Stimulated activated CD4-positive, alpha-beta T cell treated with anti-CD3 and anti-CD28 coated beads, TNF-alpha, amount 100 ng/mL, for 48 hours (primary cell): Measurements from ENCODE around the gene CDHR5.
A peak's percentile ranks its signal among the peaks of the same experiment; 100 is the strongest.
"Not testable (repeated sequence)": the region's sequence is repeated elsewhere in the genome, so short reads cannot be mapped to it uniquely, and the experiment has no call there.

Experiments used
- DNase-seq, 3 donors: peaks; one replicate each; pipeline ENCODE4 v3.0.0-alpha.2; 2020; ENCODE audit warnings: low read depth in 3 of 3

The CDHR5 gene

DNA sequence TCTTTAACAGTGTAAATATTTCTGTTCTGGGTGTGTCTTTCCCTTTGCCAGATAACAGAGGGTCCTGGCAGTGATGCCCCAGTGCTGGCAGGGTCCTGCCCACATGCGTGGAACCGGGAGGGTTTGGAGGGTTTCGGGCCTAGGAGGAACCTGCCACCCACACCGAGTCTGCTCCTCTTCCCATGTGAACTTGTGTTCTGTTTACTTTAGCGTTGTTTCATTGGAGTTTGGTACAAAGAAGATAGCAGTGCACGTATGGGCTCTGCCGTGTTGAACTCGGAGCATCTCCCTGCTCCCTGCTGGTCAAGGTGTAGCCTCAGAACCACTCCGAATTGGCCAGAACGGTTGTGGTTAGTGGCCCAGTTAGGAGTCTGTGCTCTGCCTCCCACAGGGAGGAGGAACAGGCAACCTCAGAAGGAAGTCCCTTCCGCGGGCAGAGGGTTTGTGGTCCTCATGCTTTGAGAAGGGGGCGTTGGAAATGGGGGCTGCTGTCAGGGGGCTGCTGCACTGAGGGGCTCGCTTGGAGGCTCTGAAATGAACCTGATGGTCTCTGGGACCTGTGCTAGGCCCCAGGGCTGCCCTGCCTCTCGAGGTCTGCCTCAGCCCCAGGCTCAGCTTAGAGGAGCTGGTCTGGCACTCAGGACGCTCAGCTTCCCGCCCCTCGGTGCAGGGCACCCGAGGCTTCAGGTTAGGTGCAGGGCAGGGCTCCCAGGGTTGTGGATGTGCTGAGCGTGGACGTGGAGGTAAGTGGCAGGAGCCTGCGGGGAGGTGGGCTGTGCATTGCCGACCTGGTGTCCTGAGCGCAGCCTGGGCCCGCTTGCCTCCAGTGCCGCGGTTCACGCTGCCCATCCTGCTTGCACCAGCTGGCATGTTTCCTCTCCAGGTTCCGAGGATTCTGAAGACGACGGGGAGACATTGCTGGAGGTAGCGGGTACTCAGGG lies 38.1 kb downstream of the CDHR5 start:
- DNase-seq: no peak

DNA sequence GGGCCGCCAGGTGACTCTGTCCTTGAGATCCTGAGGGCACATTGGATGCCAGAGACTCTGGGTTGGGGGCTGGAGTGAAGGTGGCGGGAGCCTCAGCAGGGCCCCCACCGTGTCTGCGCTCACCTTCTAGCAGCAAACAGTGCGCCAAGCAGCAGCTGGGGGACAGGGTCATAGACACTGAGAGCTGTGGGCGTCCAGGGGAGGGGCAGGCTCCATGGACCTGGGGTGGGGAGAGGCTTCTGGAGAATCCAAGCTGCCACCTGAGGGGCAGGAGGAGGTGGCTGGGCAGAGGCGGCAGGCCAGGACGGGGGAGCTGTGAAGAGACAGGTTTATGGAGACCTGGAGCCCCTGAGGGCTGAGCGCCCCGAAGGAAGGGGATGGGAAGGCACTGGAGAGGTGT lies 40.5 kb downstream of the CDHR5 start:
- no peak for DNase-seq

- DNase-seq: no peak
These were observed 43.0 kb downstream of the CDHR5 start for GRCh38 chr11:581752-582151.

DNA sequence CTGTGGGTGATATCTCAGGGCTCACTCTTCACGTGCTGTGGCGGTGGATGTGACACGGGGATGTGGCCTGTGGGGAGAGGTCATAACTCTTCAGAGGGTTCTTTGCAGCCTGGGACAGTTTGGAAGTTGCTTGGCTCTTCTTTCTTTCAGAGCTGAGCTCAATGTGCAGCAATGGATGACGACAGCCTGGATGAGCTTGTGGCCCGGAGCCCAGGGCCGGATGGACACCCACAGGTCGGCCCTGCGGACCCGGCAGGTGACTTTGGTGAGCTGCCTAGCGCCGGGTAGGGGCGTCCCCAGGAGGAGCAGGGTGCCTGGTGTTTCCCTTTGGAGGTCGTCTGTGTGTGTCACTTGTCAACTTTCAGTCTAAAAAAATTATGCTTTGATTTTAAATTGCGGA lies 43.4 kb downstream of the CDHR5 start:
- DNase-seq: no peak

- DNase-seq: no peak
These were observed 44.7 kb downstream of the CDHR5 start for GRCh38 chr11:579830-580601.

DNA sequence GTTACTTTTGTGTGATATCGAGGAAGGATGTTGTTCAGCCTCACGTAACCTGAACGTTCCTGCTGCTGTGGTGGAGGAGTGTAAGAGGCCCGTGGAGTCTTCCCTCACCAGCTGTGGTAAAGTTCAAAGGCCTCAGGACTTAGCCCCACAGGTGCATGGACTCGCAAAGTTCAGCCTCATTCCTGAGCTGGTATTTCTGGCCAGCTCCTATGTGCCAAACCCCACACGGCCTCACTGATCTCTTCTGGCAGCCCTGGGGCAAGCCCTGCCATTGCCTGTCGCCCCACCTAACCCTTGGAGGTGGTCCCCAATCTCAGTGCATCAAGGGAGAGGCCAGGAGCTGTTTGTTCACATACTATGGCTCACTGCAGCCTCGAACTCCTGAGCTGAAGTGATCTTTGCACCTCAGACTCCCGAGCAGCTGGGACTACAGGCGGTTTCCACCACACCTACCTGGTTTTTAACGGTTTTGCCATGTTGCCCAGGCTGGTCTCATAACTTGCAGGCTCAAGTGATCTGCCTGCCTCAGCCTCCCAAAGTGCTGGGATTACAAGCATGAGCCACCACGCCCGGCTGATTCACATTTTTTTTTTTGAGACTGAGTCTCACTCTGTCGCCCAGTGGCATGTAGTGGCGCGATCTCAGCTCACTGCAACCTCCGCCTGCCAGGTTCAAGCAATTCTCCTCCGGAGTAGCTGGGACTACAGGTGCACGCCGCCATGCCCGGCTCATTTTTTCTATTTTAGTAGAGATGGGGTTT lies 46.3 kb downstream of the CDHR5 start:
- DNase-seq: no peak

DNA sequence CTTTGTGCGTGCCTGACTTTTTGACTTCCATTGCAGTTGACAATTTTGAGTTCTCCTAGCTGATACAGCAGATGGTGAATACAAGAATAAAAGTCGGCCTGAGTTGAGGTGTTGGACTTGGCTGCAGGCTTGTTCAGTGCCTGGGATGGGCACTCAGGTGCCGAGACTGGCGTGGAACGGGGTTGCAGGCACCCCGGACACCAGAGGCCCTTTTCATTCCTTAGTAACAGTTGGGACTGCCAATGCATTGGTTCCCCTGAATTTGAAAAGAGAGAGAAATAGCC lies 47.2 kb downstream of the CDHR5 start:
- DNase-seq: no peak

DNA sequence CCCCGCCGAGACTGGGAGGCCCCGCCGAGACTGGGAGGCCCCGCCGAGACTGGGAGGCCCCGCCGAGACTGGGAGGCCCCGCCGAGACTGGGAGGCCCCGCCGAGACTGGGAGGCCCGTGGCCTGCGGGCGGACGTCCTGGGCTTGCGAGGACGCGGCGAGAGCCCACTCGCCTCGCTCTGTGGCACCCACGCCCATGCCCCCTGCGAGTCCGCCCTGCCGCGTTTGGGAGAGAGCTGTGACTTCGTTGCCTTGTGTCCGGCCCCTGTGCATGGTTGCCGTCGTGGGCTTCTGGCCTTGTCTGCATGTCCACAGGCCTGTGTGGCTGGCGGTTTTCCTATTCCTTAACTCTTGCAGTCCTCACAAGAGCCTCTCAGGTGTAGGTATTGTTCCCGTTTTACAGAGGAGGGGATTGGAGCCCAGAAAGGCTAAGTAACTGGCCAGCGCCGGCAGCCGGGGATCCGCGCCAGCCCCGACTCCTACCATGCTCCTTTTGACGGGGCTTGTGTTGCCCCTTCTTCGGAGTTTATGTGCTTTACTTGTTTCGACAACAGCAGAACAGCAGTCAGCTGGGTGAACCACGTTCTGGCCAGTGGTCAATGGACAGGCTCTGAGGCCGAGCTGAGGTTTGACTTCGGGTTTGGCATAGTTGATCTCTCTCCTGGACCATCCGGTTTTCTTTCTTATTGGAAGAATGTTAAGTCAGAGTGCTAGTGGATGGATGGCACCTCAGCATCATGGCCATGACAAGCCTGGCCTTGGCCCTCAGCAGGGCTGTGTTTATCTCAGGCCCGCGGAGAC lies 47.7 kb downstream of the CDHR5 start:
- no peak for DNase-seq

- peak; percentile 89 to 94 (median 91) for DNase-seq
These were observed 48.6 kb downstream of the CDHR5 start, which contains the start of gene PHRF1 for GRCh38 chr11:575996-576768. Gene PHRF1 (plus strand): TSS chr11:576470. CDS start chr11:581513, 5,043 bp downstream.

DNA sequence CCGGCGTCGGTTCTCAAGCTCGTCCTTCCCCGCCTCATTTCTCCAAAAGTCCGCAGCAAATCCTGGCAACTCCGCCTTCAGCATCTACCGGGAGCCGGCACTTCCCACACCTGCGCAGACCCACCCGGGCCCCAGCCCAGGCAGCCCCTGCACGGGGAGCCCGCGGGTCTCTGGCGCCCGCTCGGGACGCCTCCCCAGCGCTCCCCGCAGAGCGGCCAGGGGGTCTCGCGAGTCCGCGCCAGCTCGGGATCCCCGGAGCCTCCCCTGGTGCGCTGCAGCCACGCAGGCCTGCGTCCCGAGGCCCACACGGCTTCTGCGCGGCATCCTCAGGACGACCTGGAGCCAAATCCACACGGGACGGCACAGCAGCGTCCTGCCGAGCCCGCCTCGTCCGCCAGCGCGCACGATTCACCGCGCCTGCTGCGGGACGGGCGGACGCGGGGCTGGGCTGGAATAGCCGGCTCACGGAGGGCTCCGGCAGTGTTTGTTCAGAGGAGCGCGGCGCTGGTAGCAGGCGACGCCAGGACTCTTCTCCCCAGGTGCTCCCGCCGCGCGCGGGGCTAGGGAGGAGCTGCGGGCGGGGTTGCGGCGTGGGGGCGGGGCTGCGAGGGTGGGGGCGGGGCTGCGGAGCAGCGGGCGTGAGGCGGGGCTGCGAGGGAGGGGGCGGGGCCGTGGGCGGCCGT lies 49.3 kb downstream of the CDHR5 start:
- no peak for DNase-seq

DNA sequence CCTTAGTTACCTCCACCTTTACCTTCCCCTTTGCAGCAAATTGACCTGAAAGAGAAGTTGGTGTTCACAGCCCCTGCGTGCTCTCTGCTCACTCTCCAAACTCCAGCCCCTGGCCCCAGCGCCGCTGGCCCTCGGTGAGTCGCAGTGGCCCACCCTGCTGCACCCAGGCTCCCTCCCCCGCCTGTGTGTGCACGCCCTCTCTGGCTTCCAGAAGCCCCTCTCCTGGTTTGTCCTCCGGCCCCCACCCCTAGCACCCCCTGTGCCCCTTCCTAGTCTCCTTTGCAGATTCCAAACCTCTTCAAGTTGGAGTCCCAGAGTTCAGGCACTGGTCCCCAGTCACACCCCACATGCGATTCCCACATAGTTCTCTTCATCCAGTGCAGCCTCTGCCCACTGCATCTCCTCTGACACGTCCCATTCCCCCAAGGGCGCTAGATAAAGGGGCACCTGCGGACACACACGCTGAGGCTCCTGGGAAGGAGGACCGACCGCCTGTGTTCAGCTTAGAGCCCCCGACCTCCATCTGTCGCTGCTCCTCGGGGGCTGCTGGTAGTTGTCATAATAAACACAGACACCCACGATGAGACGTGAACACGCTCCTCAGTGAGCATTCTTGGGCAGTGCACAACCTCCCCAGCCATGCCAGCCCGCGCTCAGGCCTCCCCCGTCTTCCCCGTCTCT lies 50.0 kb downstream of the CDHR5 start:
- DNase-seq: no peak

- DNase-seq: not testable (repeated sequence)
These were observed 50.7 kb downstream of the CDHR5 start for GRCh38 chr11:574031-574570.

GRCh38 chr11:573146-573759 lies 51.5 kb downstream of the CDHR5 start:
- no peak for DNase-seq

GRCh38 chr11:571802-572185 lies 53.0 kb downstream of the CDHR5 start:
- DNase-seq: no peak

GRCh38 chr11:569158-569885 lies 55.4 kb downstream of the CDHR5 start:
- DNase-seq: no peak

GRCh38 chr11:568306-569157 lies 56.2 kb downstream of the CDHR5 start:
- DNase-seq: peak; percentile 89 to 94 (median 94)

DNA sequence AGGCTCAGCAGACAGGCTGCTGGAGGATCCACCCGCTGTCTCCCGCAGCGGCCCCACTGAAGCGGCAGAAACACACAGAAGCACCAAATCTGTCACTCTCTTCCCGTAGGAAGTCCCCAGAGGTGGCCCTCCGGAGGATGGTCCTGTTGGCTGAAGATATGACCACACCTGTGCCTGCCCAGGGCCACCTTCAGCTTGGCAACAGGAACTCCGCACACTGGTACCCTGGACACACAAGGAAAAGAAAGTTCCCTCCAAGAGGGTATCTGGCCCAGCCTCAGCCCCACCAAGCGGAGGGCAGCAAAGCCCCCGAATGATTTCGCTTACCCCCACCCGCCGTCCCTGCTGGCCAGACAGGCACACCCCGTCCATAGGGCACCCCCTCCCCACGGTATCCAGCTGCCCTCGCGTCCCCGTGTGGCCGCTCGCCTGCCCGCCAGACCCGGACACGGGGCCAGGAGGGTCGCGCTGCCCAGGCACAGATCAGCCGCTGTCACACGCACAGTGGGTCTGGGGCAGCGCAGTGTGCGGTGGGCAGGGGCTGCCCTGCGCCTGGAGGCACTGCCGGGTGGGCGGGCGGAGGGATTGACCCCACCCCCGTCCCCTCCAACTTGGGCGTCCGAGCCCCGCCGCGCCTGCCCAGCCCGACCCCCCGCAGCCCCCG lies 57.0 kb downstream of the CDHR5 start:
- DNase-seq: no peak
